HG02973 (cell line): ENCODE measurements around the gene SERPIND1.
"Not testable (repeated sequence)": the region's sequence is repeated elsewhere in the genome, so short reads cannot be mapped to it uniquely, and the experiment has no call there.

Source experiments
- ATAC-seq: cut with Tn5 transposase; IDR thresholded peaks from one replicate; pipeline ENCODE4 v1.9.1; 2021; ENCODE audit warnings: moderate library complexity; ENCODE audit not compliant: unreplicated experiment

The SERPIND1 gene, protein sequence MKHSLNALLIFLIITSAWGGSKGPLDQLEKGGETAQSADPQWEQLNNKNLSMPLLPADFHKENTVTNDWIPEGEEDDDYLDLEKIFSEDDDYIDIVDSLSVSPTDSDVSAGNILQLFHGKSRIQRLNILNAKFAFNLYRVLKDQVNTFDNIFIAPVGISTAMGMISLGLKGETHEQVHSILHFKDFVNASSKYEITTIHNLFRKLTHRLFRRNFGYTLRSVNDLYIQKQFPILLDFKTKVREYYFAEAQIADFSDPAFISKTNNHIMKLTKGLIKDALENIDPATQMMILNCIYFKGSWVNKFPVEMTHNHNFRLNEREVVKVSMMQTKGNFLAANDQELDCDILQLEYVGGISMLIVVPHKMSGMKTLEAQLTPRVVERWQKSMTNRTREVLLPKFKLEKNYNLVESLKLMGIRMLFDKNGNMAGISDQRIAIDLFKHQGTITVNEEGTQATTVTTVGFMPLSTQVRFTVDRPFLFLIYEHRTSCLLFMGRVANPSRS

DNA sequence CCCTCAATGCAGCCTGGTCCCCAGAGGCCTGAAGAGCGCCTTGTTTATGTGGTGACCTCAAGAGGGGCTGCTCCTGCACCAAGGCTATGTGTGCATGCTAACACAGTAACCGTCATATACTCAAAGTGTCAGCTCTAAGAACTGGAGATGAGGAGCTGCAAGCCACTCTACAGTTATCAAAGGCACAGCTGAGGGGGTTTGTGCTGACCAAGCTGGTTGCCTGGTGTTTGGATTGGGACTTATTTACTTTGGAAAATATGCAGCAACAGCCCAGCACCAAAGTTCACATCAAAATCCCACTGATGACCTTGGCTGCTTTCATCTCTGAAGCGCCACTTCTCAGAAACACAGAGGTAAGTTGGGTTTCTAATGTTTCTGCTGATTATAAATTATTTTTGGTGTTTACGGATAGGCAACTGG, at the start of gene SERPIND1:
TSS of gene SERPIND1 (plus strand) at position 321 of the 420 bp plus-strand sequence. CDS start 5,200 bp downstream, outside the sequence.
- ATAC-seq: no peak

DNA sequence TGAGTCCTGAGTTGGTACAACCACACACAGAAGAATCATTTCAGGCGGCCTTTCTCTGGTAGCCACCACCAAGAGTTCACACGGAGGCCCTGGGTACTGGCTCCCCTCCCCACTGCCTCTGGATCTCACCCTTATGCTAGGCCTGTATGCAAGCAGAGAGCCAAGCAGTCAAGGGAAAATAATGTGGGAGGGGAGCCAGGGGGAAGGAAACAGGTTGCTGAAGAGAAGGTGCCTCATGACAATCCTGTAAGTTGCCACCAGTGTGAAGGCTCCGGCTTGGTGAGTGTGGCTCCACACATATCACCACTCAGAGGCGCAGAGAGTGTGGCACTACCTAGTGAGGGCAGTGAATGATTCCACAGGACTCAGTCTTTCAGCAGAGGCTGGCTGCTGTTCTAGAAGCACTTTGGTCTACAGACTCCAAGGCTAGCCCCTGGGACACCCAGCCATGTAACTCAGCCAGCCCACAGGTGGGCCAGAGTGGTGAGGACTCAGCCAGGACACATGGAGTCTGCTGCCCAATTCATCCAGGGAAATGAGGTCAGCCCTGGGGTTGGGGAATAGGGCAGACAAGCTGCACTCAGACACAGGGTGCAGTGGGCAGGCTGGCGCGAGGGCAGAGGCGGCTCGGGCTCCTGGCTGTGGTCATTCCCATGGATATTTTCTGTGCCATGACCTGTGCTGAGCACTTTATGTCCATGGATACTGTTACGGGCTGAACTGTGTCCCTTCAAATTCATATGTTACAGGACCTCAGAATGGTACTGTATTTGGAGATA, 49.0 kb upstream of the SERPIND1 start:
- ATAC-seq: no peak

DNA sequence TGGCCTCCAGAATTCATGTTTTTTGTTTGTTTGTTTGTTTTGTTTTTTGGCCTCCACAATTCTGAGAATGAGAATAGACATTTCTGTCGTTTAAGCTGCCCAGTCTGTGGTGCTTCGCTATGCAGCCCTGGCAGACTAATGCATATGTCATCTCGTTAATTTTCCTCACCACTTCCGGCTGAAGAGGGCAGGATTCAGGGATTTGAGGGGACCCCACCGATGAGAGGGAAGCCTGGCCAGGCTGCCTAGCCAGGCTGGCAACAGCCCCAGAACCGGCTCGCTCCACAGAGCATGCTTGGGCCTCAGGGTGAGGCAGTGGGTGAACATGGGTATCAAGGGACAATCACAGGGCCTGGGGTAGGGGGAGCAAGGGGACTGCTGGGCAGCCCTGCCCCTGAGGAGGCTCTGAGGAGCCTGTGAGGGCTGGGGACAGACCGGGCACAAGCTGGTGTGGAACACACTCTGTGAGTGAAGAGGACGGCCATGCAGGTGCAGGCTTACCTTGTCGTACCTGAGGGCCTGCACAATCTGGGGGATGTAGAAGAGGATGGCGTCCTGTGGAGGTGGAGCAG, 47.8 kb upstream of the SERPIND1 start:
- no peak for ATAC-seq

DNA sequence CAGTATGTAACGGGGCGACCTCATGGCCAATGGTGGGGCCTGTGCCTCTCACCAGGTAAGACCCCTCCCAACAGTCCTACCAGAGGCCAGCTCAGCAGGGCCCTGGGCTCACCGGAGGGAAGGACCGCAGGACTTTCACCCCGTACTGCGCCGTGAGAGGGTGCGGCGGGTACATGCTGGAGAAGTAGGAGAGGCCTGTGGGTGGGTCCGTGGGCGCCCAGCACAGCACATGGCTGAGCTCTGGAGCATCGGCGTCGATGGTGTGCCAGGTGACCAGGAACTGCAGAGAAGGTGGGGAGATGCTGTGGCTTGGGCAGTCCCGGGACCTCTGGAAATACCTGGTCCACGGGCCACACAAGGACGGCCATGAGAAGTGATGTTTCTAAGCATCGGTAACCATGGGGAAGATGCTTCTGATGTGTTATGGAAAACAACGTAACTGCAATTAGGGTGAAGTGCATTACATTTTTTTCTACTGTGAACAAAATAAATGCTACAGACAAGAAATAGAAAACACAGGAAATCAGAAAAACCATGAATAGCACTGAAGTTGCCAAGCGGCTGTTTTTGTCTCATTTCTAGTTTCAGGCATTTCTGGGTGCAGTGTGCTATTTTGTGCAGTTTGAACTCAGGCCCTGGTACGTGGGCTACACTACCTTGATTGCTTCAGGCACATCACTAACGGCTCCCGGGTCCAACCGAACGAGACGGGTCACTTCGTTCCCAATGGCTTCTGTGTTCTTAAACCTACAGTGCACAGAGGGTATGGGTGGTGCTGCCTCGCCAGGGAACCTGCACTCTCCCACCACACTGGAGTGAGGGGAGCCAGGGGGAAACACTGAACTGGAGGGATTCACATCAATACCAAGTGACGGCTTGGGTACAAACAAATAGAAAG, 46.5 kb upstream of the SERPIND1 start:
- no peak for ATAC-seq

DNA sequence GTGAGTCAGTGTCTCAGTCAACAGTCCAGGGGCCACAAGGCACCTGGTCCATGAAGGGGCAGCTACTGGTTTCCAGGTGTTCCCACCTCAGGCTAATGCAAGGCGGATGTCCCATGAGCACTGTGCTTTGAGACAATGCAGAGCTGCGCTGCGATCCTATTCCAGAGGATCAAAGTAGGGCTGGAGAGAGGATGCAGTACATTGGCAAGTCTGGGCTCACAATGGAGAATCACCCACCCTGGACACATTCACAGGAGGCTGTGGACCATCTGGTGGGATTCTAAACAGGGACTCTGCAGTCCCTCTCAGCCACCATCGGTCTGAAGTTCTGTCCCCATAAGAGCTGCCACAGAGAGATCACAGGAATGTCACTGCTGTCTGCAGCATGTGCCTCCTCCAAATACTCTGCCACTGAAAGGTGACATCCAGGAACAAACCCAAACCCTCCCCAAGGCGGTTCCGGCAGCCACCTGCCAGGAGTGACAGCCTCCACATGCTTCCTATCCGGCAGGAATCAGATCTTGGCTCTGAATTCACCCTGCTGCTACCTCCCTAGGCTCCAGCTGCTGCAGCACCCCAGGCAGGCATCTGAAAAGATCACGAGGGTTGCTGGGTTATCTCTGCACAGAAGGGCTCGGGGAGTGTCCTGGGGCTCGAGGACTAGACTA, 45.3 kb upstream of the SERPIND1 start:
- ATAC-seq: no peak

DNA sequence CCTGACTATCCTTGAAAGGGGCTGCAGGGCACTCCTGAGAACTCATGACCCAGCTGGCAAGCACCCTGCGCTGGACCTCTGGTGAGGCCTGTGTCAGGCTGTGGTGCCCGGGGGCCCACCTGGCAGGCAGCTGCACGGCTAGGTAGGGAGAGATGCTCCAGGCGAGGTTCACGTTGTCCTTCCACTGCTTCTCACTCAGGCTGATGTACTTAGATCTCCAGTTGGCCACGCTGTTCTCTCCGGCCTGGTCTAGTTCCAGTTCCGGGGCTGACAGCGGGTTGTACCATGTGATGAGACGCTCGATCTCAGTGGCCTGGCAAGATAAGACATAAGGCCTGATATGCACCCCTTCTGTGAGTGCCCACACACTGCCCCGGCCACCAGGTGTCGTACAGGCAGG, 44.7 kb upstream of the SERPIND1 start:
- no peak for ATAC-seq

DNA sequence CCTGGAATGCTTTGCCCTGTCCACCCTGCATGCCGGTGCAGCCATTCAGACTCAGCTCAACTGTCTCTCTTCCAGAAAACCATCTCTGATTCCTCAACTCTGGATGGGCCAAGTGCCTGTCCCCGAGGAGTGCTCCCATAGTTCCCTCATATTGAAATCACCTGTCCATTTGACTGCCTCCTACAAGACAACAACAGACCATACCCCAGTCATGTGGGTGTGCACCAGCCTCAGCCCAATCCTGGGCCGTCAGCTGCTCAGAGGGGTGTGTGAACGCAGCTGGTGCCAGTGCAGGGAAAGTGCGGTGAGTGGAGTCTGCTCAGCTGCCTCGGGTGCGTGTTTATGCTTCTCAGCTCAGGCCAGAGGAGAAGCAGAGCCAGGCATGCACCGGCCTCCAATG, 41.5 kb upstream of the SERPIND1 start:
- ATAC-seq: not testable (repeated sequence)

DNA sequence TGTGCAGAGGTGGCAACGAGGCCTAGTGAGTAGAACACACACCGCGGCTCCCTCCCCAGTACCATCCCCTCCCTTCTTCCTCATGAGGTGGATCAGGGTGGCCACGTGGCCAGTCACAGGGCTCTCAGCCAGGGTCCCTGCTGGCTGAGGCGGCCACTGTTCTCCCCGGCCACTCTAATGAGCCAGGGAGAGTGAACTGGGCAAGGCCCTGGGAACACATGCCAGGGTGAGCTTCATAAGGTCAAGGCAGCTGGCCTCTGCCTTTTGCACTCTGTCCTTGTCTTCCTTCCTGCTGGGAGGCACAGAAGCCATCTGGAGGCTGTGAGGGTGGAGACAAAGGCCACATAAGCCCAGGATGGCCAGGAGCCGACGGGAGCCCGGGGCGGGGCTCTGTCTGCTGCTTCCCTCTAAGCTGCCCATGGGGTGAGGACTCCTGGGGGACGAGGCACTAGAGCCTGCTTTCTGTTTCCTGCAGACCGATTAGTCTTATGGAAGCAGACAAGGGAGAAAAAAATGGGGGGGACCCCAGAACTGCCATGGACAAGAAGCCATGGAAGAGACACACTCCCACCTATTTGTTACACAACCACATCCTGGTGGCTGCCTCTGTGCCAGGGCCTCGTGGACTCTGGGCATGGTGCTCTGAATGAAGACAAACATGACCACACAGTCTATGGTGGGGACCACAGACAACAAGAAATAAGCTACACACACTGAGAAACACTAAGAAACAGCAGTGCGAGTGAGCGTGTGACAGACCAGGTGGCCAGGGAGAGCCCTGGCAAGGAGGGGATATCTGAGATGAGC, 38.4 kb upstream of the SERPIND1 start:
- not testable (repeated sequence) for ATAC-seq

DNA sequence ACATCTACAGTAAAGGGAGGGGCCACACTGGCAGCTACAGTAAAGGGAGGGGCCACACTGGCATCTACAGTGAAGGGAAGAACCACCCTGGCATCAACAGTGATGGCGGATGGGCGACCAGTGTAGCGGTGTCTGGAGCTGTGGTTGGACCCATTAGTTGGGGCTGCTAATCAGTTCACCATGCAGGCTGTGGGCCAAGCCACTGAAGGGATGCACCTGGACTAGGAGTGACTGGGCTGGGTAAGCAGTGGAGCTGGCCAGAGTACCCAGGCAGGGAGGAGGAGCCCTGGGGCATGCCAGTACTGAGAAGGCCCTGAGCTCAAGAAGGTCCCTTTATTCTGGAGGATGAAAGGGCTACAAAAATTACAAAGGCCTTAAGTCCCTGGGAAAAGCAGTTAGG, 37.0 kb upstream of the SERPIND1 start:
- ATAC-seq: not testable (repeated sequence)

DNA sequence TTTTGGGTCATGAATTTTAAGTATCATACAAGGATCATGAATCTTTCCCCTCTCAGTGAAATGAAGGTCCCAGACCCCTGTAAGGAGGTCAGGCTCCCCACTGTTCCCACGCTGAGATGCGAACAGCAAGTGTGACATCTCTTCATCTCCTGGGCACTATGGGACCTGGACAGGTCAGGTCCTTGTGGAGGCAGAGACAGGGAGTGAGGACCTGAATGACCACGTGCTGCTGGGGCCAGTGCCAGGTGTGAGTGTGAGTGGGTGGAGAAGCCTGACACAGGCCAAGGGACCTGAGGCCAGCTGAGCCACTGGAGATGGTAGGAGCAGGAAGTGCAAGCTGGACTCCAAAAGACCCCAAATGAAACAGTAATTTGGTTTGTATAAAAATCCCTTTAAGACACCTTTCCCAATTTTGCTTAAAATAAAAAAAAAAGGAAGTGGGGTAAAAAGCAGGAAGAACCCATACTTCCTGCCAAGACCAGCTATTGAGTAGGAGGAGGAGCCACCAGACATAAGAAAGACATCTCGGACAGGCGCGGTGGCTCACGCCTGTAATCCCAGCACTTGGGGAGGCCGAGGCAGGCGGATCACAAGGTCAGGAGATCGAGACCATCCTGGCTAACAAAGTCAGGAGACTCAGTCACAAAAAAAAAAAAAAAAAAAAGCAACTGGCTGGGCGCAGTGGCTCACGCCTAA, 35.4 kb upstream of the SERPIND1 start:
- ATAC-seq: no peak

DNA sequence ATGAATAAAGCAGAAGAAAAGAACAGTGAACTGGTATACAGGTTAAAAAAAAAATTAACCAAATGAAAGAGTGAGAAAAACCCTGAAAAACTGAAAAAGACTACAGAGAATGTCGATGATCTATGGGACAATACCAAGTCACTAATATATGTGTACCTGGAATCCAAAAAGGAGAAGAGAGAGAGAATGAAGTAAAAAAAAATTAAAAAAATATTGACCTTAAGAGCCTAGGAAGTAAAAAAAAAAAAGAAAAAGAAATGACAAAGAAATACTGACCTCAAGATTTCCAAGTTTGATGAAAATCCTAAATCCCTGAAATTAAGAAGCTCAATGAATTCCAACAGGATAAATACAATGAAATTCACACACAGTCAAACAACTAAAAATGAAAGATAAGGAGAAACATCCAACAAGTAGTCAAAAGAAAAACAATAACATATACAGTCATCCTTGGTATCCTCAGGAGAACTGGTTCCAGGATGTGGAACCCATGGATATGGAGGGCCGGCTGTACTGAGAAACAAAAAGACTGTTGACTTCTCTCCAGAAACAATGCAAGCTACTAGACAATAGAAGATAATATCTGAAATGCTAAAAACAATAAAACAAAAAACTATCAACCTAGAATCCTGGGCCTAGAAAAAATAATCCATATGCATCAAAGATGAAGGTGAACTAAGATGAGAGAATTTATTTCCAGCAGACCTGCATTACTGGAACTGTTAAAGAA, 33.5 kb upstream of the SERPIND1 start:
- no peak for ATAC-seq

DNA sequence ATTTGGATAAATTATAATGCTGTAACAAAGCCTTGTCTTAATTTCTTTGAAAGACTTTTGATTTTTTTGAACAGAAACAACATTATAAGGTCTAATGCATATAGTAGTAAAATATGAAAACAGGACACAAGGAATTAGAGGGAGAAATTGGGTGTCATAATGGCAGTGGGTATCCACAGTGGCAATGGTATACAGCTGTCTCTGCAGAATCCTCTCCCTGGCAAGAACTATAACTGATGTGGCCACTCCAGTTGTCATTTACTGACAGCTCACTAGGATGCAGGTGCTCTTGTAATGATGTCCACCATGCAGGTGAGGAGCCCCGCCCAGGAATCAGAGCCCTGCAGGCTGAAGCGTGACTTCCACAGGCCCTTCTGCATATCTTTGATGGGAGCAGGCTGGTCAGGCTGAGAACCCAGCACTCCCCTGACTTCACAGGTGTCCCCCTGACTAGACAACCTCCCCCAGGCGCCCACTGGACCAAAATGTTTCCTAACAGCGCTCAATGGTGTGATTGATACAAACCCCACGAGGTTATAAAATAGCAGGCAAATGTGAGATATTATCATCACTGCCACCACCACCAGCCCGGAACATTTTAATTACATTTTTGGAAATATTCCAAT, 32.8 kb upstream of the SERPIND1 start:
- ATAC-seq: no peak

DNA sequence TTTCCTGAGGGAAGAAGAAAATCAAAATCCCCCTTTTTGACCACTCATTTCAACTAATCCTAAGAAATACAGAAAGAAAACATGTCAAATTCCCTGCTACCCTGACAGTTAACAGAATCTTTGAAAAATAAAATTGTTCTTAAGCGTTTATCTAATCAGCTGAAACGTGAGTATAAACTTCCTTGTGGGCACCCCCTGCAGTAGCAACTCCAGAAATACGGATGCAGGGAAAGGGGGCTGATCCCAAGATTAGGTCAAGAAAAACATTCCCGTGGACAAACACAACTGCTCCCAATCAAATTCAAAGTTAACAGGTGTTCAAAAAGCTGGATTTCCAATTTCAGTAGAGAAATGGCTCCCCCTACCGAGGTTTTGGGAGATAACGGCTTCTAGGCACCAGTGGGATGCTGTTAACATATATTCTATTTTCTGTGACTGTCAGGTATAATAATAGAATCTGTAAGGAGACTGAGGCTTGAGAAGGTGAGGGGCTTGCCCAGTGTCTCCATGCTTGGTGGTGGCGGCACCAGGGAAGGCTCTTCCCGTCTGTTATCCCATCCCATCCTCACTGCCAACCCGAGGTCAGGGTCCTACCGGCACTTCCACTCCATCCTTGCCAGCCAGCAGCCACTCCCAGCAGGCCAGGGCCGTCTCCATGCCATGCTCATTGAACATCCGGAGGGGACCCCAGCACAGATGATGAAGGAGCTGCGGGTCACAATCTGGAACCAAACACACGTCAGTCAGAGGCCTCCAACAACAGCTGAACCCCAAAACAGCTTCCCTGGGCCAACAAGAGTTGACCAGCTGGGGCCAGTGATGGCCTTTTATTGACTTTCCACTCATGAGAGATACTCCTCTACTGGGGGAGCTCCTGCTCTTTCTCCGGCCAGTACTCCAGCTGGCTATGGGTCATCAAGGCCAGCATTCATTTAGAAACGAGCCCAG, 32.0 kb upstream of the SERPIND1 start:
- ATAC-seq: no peak

DNA sequence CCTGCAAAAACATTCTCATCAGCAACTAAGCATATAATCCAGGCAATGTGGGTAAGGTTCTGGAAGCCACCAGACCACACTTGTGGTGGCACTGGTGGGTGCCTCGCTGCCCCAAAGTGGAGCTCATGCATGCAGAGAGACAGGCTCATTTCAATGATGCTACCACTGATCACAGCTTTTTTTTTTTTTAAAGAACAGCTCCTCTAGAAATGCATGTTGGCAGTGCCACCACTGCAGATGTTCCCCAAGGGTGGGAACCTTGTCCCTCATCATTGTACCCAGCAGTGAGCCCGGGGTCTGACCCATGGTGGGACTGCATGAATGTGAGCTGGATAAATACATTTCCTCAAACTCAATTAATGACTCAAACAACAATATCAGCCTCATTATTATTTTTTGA, 31.1 kb upstream of the SERPIND1 start:
- ATAC-seq: no peak

DNA sequence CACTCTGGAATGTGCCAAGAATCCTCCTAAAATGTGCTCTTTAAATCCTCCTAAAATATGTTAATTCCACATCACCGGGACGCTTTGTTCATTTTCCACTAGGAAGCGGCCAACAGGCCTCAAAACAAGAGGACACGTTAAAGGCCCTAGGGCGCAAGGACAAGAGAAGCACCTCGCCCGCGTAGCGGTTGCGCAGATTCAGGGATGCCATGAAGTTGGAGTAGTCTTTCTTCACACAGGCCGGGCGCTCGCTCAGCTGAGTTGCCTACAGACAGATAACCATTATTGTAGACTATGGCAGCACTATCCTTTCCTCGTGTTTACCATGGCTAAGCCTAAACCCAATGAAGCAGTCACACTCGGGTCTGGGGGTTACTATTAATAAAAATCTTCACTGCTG, 29.5 kb upstream of the SERPIND1 start:
- ATAC-seq: no peak

DNA sequence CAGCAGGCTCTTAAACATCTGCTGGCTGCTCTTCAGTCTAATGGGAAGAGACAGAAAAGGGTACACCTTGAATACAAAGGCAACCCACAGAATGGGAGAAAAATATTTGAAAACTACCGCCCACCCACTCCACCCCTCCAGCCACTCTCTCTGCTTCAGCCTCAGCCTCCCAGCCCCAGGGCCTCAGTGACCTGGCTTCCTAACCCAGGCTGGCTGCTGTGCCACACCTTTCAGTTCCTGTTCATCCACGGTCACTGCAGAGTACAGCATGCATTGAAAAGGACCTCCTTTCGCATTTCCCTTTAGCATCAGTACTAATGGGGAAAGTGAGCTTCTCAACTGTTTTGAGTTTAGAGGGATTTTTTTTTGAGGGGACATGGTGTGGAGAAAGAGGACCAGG, 28.8 kb upstream of the SERPIND1 start:
- no peak for ATAC-seq
